A549 treated with dexamethasone at 1 μM for 4 hours (cell line): Measurements from ENCODE around the gene CITED1. TPM values are rescaled to one million over a fixed set of nuclear protein-coding genes. Genes with fewer than 3 reads are reported as not detected.

Experiments used
- total RNA-seq: library from RNA; stranded (reverse); fragments of 200-300 nt; extraction: Qiagen RNA extraction; gene quantifications from 5 replicates; pipeline ENCODE4 v1.2.3, GENCODE V29; 2022

The CITED1 gene, protein sequence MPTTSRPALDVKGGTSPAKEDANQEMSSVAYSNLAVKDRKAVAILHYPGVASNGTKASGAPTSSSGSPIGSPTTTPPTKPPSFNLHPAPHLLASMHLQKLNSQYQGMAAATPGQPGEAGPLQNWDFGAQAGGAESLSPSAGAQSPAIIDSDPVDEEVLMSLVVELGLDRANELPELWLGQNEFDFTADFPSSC
- total RNA-seq: 1.5 to 2.0 TPM (median 1.7 TPM) in 5 replicates

DNA sequence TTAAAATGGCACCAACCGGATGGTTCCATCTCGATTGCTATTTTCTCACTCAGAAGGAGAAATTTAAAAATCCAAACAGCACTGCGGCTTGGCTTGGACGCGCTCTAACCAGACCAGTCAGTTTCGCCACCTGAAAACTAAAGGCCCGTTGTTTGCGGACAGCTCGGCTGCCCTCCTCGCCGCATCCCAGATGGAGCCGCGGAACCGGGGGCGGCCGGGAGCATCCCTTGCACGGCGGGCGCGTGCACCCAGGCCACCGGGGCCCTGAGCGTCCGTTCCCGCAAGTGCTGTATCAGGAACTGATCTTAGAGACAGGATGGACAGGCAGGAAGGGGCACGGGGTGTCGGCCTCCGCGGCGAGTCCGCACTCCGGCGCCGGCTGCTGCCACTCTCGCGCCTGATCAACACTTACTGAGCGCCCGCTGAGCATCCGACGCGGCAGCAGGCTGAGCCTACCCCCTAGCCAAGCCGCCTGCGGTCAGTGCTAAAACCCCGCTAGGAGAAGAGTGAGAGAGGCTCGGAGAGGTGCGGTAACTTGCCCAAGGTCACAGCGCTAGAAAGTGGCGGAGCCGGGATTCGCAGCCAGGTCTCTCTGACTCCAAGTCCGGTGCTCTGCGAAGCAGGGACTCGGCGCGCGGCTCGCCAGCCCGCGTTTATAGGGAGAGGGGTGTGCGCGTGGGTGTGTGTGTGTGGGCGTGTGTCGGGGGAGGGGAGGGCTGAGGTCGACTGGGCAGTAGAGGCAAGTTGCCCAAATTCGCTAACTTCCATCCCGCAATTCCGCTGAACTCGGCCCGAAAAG, at the start of gene CITED1:
Gene CITED1 (minus strand): TSS at position 629 of the 799 bp plus-strand sequence. CDS start 3,045 bp downstream, outside the sequence.

Other genes starting within 250 kb of the CITED1 start
- gene RTL5, start 174.0 kb downstream of the CITED1 start, total RNA-seq: 2.0 to 2.7 TPM (median 2.5 TPM) in 5 replicates
- gene PIN4, start 124.2 kb downstream of the CITED1 start, total RNA-seq: 38.9 to 79.0 TPM (median 39.4 TPM) in 5 replicates
- 11.3 to 13.1 TPM (median 12.4 TPM) in 5 replicates for gene ERCC6L, start 66.9 kb downstream of the CITED1 start, total RNA-seq
- gene RPS4X, start 28.7 kb downstream of the CITED1 start, total RNA-seq: 1,489 to 2,409 TPM (median 1,518 TPM) in 5 replicates